AG08396 (cell line): ENCODE data around the gene PDE1C.
"Not testable (repeated sequence)": the region's sequence is repeated elsewhere in the genome, so short reads cannot be mapped to it uniquely, and the experiment has no call there.

Experiments used
- DNase-seq: peaks from one replicate; pipeline ENCODE4 v3.0.0; 2012; ENCODE audit warnings: low spot score, mixed read lengths

Gene PDE1C

GRCh38 chr7:31850066-31850465 is 220.1 kb downstream of the PDE1C start:
- DNase-seq = no peak

GRCh38 chr7:31835471-31835870 is 234.7 kb downstream of the PDE1C start:
- DNase-seq = no peak

- DNase-seq = not testable (repeated sequence)
These were observed 236.6 kb downstream of the PDE1C start for GRCh38 chr7:31833625-31834024.

- DNase-seq = no peak
These were observed 241.7 kb downstream of the PDE1C start for GRCh38 chr7:31828520-31828919.

- no peak for DNase-seq
These were observed 244.6 kb downstream of the PDE1C start for GRCh38 chr7:31825576-31825975.

DNA sequence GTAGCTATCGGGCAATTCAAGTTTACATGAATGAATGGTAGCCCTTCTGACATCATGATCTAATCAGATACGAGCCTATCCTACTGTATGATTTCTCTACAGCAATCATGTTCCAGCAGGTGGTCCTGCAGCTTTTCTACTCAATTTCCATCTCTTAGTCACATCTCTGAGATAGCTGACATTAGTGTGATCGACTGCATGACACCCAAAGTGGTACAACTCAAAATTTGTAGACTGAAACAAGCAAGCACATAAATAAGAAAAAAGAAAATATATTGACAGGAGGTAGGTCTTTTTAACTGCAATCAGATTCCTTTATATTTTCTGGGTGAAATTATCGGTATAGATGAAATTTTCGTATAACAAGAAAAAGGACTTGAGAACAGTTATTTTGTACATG is 251.2 kb downstream of the PDE1C start:
- DNase-seq = no peak

- no peak for DNase-seq
These were observed 253.4 kb downstream of the PDE1C start for GRCh38 chr7:31816810-31817209.

DNA sequence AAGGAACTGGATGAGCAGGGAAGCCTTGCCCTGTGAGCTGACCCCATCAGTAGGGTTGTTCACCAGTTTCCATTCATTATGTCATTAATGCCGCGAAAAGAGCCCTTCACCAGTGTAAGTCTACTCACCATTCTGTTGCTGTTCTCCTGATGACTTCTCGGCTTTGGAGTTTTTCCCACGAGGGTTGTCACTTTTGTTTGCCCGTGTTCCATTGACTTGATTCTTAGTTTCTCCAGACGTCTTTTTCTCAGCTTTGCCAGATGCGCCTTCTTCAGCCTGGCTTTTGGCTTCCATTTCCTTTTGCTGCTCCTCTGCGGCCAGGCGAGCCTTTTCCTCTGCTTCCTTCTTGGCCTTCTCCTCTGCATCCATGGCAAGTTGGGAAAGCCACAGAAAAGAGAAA is 254.4 kb downstream of the PDE1C start:
- DNase-seq = no peak

DNA sequence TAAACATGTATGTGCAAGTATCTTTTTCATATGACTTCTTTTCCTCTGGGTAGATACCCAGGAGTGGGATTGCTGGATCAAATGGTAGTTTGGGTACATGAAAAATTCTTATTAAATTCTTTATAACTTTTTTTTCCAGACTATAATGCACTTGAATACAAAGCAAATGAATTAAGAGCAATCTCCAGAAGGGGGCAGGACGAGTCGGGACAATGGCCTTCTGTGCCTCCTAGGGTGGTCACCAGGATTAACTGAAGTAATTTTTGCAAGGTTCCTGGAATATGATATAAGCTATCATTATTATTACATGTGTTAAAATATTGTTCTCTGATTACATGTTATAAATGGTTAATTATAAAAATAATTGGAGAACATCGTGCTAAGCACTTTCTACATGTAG is 256.0 kb downstream of the PDE1C start:
- DNase-seq = no peak

DNA sequence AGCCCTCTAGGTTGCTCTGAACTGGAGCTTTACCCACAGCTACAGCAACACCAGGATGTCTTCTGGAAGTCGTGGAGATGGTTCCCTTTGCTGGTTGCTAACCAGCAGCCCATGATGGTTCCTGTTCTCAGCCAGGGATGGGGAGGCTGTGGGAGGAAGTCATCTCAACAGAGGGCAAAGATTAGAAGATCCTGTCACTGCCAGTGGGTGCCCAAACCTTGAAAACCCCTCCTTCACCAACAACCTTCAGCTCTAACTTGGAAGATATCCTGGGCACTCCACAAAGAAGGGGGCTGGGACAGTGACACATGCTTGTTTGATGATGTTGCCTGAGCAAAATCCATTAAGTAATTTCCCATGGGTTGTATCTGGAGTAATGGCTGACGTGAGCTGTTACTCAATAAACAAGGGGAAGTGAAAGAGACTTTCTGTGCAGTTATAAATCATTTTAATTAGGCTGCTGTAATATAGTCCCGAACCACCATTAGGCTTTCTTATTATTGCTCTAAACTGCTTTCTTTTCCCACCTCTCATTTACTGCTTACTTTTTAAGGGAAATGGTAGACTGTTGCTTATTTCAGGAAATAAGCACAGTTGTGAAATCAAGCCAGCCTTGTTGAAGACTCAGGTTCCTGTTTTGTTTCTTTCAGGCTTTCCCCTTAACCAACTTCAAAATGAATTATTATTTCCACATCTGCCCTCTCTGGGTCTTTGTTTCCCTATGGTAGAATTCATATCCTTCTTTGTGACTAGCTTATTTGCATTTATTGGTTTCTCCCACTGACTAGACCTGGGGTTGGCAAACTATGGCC is 258.4 kb downstream of the PDE1C start:
- DNase-seq = peak; percentile 46

GRCh38 chr7:31805209-31805818 is 264.9 kb downstream of the PDE1C start:
- DNase-seq = no peak

GRCh38 chr7:31796375-31796774 is 273.8 kb downstream of the PDE1C start:
- DNase-seq = no peak

DNA sequence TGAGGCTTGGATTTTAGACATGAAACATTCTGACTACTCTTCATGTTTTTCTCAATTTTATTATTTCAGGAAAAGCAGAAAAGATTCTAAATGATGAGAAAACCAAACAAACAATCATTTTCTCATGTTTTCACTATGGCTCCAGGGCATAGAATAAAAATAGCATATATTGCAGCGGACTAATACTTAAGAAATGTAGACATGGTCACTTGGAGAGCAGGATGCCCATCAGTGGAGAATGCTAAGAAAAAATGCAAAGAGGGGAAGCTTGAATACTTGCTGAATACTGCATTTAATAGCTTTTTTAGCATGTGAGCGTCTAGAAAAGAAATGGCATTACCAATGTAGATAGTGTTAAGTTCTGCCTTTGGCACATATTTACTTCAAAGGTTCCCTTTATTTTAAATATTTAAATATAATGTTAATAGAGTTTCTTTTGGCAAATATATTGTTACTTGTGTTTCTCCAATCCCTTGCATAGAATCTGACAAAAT is 275.3 kb downstream of the PDE1C start:
- DNase-seq = no peak

- DNase-seq = no peak
These were observed 278.3 kb downstream of the PDE1C start for GRCh38 chr7:31791881-31792280.

DNA sequence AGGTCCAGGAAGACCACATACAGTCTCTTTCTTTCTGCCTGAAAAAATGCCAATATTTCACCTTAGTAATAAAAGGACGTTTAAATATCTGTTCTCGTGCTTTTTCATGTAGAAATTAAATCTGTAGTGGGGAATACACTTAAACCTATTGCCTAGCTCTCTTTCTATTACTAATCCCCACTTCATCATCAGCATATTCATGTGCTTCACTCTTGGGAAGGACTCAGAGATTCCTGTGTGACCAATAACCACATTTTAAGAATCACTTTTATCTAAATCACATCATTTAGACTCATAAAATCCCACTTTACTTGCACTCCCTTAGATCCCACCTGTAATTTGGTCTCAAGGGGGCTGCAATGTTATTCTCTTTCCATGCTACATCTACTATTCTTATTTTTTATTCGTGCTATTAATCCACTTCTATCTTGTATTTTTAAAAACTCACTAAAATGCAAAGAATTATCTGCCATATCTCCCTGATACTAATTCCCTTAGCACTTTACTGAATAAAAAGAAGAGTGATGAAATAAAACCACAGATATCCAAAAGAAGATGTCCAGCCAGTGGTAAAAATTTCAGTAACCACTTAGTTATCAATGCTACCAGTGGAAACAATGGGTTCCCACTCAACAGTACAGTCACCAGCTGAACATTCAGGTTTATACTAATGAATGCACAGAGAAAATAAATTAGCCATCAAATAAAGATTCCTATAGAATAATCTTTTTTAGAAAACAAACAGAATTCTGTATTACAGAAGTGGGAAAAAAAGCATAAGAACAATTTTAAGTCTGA is 281.1 kb downstream of the PDE1C start:
- DNase-seq = no peak

- DNase-seq = no peak
These were observed 281.8 kb downstream of the PDE1C start for GRCh38 chr7:31788445-31788844.

DNA sequence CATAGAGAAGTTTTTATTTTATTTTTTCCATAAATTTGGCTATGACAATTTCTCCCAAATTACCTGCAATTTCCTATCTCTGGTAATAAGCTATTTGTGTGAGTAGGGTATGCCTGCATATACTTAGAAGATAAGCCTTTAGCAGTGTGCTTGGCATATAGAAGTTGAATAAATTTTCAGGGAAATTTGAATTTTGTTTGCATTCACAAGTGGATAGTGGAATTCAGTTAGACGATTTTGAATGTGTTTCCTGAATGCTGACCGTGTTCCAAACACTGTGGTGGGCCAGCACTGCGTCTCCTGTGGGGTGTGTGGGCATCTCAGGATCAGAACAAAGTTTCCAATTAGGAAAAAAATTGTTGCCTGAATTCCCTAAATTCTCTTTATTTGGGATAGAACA is 283.9 kb downstream of the PDE1C start:
- no peak for DNase-seq

GRCh38 chr7:31785101-31785500 is 285.1 kb downstream of the PDE1C start:
- no peak for DNase-seq

DNA sequence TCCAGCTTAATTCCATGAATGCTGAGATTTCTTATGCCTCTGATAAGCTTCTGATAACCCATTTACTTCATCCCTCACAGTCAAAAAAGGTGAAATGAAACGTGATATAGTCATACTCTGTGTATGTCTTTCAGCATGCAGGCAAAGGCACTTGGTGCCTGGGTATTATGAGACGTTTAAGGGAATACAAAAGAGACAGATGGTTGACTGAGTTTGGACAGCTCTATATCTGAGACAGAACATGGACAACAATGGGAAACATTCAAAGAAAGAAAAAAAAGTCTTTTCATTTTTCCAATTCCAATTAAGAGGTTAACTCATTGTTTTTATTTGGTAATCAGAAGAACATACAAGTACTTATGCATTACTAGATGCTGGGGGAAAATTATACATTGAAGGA is 287.0 kb downstream of the PDE1C start:
- DNase-seq = no peak

- peak; percentile 58 for DNase-seq
These were observed 287.7 kb downstream of the PDE1C start for GRCh38 chr7:31782411-31782991.

DNA sequence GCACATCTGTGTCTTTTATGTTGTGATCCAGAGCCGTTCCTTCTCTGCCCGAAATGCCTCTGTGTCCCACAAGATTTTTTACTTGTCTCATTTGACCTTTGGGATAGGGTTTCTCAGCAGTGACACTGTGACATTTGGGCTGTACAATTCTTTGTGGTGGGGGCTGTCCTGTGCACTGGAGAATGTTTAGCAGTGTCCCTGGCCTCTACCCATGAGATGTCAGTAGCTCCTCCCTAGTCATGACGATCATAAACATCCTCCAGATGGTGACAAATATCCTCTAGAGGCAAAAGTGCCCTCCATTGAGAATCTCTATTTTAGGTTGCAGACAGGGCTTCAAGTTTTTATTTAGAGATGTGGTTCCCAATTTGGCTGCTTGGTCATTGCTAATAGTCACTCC is 291.9 kb downstream of the PDE1C start:
- DNase-seq = no peak

DNA sequence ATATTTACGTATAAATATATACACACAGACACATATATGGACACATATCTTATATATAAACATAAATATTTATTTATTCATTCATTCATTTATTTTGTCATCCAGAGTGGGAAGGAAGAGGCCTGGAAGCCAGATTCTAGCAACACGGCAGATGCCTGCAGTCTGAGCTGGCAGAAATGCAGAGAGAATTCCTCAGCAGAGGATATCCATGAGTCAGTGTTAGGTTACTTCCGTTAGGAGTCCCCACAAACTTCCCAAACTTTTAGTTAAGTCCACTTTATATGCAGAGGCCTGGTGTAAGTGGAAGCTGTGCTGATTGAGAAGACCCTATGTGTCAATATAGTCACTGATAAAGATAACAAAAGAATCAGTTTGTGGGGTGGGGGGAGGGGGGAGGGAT is 293.6 kb downstream of the PDE1C start:
- DNase-seq = peak; percentile 81
